C1 segment of cervical spinal cord (tissue), 14 donors: ENCODE measurements around the gene OSBPL2.

Experiments used
- DNase-seq, 14 donors: peaks; one replicate each; lab custom pipeline; 2025; lab: John Stamatoyannopoulos, UW

The OSBPL2 gene

GRCh38 chr20:62234339-62234738 is 4.0 kb upstream of the OSBPL2 start:
- DNase-seq, result no peak

GRCh38 chr20:62235001-62235776 is 3.1 kb upstream of the OSBPL2 start:
- DNase-seq, result no peak

DNA sequence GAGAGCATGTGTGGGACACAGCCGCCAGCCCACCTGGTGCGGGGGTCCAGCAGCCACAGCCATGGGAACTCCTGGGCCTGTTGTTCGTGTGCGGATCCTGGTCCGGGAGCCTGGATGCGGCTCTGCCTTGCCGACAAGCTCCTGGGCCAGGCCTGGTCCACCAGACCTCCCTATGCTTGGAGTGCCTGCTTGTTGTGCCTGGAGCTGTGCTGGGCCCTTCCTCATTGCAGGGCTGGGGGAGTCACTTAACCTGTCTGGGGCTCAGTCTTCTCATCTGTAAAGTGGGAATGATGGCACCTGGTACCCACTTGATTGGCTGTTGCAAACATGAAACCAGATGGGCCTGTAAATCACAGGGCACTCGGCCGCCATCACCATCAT is 2.6 kb upstream of the OSBPL2 start:
- no peak for DNase-seq

DNA sequence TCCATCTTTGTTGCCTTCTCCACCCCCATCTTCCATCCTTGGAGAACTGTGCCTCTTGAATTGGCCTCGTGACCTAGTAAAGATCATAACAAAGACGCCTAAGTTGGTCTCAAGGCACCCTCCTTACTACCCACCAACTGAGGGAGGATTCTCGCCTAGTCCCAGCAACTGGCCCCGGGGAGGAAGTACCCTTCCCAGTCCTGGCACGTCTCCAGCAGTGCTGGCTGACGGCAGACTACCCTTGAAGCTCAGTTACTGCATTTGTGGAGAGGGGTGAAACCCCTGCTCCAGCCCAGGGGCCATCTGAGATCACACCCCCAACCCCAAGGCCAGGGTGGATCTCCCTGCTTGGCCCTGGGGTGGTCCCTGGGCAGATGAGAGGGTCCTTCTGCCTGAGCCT is 2.1 kb upstream of the OSBPL2 start:
- no peak for DNase-seq

GRCh38 chr20:62236766-62237513 is 1.4 kb upstream of the OSBPL2 start:
- peak in 5 of 14 donors; percentile 14 to 31 (median 22) for DNase-seq

DNA sequence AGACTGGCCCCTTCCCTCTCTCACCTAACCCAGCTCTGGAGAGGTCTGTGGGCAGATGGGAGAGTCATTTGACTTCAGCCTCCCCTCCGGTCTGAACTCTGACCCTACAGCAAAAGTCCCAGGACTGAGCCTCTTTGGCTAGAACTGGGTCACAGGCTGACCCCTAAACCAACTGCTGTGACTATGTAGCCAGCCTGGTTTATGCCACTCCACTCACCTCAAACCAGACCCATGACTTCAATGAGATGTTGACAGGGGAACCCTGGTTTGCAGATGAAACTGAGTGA is 864 bp upstream of the OSBPL2 start:
- no peak for DNase-seq

- no peak for DNase-seq
Measured at GRCh38 chr20:62238569-62239277, 402 bp downstream of the OSBPL2 start.

GRCh38 chr20:62239278-62239879 is 1.1 kb downstream of the OSBPL2 start:
- DNase-seq, result peak in 1 of 14 donors; percentile 21

DNA sequence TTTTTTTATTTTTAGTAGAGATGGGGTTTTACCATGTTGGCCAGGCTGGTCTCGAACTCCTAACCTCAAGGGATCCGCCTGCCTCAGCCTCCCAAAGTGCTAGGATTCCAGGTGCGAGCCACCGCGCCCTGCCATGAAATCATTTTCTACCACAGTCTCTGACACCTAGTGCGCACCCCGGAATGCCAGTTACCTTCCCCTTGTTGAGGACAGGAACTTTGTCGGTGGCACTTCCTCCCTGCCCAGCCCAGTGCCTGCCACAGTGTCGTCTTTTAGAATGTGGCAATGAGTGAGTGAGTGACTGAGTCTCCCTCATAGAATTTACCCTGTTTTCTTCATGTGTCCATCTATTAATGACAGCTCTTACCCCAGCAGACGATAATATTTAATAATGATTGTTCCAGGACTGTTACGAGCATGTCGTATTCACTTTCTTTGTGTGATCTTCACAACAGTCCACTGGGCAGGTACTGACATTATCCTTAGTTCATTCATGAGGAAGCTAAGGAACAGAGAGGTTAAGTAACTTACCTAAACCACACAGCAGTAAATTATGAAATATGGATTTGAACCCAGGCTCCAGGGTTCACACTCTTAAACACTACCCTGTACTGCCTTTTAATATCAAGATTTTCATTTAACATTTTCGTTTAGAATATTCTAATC is 1.8 kb downstream of the OSBPL2 start:
- DNase-seq, result no peak

DNA sequence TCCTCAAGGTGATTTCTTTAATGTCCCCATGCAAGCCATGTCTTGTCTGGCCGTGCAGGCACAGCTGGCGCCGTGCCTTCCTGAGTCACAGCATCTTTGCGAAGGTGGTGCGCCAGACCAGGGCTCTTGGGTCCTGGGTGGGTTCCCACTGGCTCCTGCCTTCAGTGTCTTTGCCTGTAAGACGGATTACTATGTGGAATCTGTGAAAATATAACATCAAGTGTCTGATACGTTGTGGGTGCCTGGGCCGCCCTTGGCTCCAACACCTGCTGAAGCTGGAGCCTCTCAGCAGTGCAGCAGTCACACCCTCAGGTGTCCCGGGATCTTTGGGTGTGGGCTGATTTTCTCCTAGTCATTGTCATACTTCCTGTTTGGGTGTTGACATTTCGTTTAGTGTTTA is 3.2 kb downstream of the OSBPL2 start:
- DNase-seq, result no peak

GRCh38 chr20:62242176-62242575 is 3.9 kb downstream of the OSBPL2 start:
- no peak for DNase-seq

- DNase-seq, result no peak
Measured at GRCh38 chr20:62243106-62243505, 4.8 kb downstream of the OSBPL2 start.

GRCh38 chr20:62243906-62244515 is 5.7 kb downstream of the OSBPL2 start:
- DNase-seq, result no peak

DNA sequence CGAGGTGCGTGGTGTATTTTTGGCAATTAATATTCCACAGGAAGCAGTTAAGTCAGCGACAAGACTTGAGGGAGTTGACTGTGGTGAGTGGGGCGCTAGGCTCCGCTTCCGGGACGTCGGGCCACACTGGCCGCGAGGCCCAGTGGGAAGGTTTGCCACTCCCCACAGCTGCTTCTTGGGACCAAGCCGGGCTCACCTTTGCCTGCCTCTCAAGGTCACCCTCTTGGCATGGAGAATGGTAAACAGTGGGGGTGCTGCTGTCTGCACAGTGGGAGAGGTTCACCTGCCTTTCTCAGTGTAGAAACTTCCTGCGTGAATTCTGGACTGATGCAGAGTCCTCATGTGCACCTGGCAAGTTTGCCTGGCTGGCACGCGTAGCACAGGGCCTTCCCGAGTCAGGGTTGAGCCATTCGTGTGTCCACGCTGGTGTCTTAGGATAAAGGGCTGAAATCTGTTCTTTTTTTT is 6.4 kb downstream of the OSBPL2 start:
- peak in 1 of 14 donors; percentile 24 for DNase-seq

DNA sequence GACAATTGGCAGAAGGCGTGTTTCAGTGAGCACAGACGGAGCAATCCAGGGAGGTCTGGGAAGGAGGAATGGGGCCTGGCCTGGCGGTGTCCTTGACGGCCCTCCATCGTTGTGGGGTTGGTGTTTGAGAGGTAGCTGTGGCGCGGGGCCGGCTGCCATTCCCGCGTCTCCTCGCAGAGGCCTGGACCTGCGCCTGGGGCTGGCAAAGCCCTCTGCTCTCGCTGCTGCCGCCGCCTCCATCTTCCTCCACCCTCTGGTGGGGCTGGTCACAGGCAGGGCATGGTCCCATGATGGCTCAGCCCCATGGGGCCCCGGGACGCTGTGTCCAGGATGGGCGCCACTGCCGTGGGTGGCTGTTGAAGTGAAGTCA is 7.6 kb downstream of the OSBPL2 start:
- peak in 1 of 14 donors; percentile 45 for DNase-seq

DNA sequence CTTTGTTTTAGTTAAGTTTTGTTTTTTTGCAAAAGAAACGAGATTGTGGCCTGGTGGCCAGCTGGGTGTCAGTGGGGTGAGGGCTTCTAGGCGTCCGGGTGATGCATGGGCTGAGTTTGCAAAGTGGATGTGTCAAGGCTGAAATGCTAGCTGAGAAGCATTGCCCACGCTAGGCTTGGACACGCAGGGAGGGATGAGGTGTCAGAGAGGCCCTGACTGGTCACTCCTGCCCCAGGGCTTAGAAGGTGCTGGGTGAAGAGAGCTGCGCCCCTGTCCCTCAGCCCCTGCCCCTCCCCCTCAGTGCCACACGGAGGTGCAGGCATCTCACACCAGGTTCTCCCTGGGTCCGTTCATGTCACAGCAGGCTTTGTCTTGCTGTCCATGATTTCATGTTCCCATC is 8.1 kb downstream of the OSBPL2 start:
- DNase-seq, result no peak

DNA sequence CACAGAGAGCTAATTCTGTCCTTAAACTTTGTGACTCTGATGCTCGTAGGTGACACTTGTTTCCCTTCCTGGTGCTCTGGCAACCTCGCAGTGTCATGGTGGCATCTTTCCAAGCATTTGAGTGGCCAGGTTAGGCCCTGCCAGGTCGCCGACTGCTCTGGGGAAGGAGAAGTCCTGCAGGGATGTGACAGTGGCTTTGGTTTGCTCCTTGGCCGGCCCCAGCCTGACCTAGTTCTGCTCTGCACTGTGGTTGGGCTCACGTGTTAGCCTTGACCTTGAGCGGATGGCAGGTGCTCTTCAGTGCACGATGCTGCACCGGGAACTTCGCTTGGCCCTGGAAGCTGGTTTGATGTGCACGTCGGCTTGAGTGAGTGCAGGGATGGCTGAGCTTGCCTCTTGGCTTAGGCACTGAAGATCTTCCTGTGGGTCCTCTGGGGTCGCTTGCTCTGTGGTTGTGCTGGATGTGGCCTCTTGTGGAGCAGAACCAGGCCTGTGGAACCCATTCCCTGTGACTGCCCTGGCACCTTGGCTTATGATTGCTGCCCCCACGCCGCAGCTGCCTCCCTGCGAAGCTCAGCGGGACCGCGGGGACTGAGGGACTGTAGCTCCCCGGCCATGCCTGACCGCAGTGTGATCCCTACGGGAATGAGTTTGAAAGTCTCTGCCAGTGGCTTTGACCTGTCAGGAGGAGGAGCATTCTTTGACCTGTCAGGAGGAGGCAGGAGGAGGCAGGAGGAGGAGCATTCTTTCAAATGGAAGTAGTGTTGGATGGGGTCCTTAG is 8.7 kb downstream of the OSBPL2 start:
- peak in 2 of 14 donors; percentile 33 to 90 for DNase-seq

DNA sequence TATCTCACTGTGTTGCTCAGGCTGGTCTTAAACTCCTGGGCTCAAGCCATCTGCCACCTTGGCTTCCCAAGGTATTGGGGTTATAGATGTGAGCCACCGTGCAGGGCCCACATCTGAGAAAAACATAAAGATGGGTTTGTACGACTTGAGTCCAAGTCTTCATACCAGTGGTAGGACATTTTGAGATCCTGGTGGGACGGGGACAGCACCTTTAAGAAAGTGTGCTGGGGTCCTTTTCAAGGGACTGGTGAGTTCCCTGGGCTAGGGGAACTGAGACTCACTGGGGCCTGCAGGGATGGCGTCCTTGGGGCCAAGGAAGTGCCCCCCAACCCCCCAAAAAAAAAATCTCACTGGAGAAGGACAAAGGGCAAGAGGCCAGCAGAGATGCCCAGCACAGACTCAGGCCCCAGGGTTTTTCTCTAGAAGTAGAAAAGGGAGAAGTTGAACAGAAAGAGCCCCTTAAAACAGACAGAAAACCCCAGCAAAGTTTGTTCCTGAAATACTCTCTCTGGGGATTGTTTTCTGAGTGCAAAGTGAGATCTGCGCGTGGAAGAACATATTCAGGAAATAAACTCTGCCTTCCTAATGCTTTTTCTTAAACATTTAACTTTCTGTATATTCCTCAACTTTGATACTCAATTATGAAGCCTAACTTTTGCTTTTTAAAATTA is 10.7 kb downstream of the OSBPL2 start:
- DNase-seq, result no peak

GRCh38 chr20:62252342-62252966 is 14.1 kb downstream of the OSBPL2 start:
- DNase-seq, result no peak
